HepG2 (cell line): ENCODE measurements around the gene PA2G4. TPM values are rescaled to one million over a fixed set of nuclear protein-coding genes. Genes with fewer than 3 reads are reported as not detected.

Experiments
- ATF6 ChIP-seq: sonication (generic); formaldehyde crosslinking; conservative IDR thresholded peaks from 2 replicates; pipeline ENCODE4 v1.4.0; 2020; ENCODE audit warnings: missing genetic modification reagents
- CBX2 ChIP-seq, 2 experiments: fragments of 200-600 bp in 1 of 2; sonication (generic); formaldehyde crosslinking in 1 of 2; IDR thresholded peaks; 2 replicates each; pipeline versions ENCODE4 v1.7.0 to v1.8.1; 2018 to 2022; ENCODE audit warnings: low read depth in 2 of 2, low read length in 1 of 2, mild to moderate bottlenecking in 1 of 2, missing genetic modification reagents in 1 of 2
- CEBPB ChIP-seq: IDR thresholded peaks from 2 replicates; pipeline ENCODE4 v1.6.1; 2011; ENCODE audit warnings: low read depth, low read length, improper control_type of control experiment, borderline replicate concordance
- ERF ChIP-seq: IDR thresholded peaks from 2 replicates; pipeline ENCODE4 v1.6.1; 2018; ENCODE audit warnings: missing biosample characterization, missing genetic modification reagents
- KDM3A ChIP-seq: IDR thresholded peaks from 2 replicates; pipeline ENCODE4 v1.6.1; 2018; ENCODE audit warnings: low read depth, missing compliant biosample characterization
- NR2C2 ChIP-seq: sonication (generic); formaldehyde crosslinking; IDR thresholded peaks from 2 replicates; pipeline ENCODE4 v1.4.0; 2020; ENCODE audit warnings: missing genetic modification reagents, mild to moderate bottlenecking, moderate library complexity, borderline replicate concordance
- SOX5 ChIP-seq: IDR thresholded peaks from 2 replicates; pipeline ENCODE4 v1.6.1; 2016; ENCODE audit warnings: borderline replicate concordance
- SYNCRIP ChIP-seq: fragments of 200-400 bp; formaldehyde crosslinking; IDR thresholded peaks from 2 replicates; pipeline ENCODE4 v1.6.1; 2018; ENCODE audit warnings: mild to moderate bottlenecking, low read depth, low read length; ENCODE audit not compliant: insufficient read depth
- ZNF33B ChIP-seq: sonication (generic); formaldehyde crosslinking; IDR thresholded peaks from 2 replicates; pipeline ENCODE4 v1.5.1; 2020; ENCODE audit warnings: mild to moderate bottlenecking, missing genetic modification reagents
- ZNF674 ChIP-seq: sonication (generic); formaldehyde crosslinking; IDR thresholded peaks from 2 replicates; pipeline ENCODE4 v1.5.0; 2020; ENCODE audit warnings: low read depth, mild to moderate bottlenecking, missing genetic modification reagents
- ZNF790 ChIP-seq: sonication (generic); formaldehyde crosslinking; IDR thresholded peaks from 2 replicates; pipeline ENCODE4 v1.8.0; 2022; ENCODE audit warnings: missing genetic modification reagents, mild to moderate bottlenecking, borderline replicate concordance
- polyA plus RNA-seq, 8 experiments: library from polyadenylated mRNA; depleted of rRNA in 3 of 8; stranded (reverse) in 7 of 8; unstranded in 1 of 8; fragments of >200 nt; fragmentation: Illumina TruSeq in 4 of 8; extraction: Trizol in 4 of 8; gene quantifications; 2 replicates each; pipeline versions ENCODE4 v1.2.1 to v1.2.3, GENCODE V29; 2011 to 2016; ENCODE audit warnings: low read depth in 4 of 8, missing spikeins in 1 of 8, mixed read lengths in 1 of 8; ENCODE audit not compliant: insufficient read depth in 1 of 8
- total RNA-seq, 5 experiments: library from RNA; depleted of rRNA; stranded (reverse); fragments of >200 nt; fragmentation: Illumina TruSeq; extraction: Trizol; gene quantifications; 2 replicates each; pipeline ENCODE4 v1.2.3, GENCODE V29; 2016; ENCODE audit warnings: low read depth in 1 of 5
- TF ChIP-seq, protein P1 (sequence below): sonication (generic); formaldehyde crosslinking; IDR thresholded peaks from 2 replicates; pipeline ENCODE4 v1.9.0; 2021; ENCODE audit warnings: mild to moderate bottlenecking, missing genetic modification reagents
- TF ChIP-seq, protein P2 (sequence below): sonication (generic); formaldehyde crosslinking; IDR thresholded peaks from 2 replicates; pipeline ENCODE4 v1.5.0; 2020; ENCODE audit warnings: missing genetic modification reagents
- TF ChIP-seq, protein P3 (sequence below): sonication (generic); formaldehyde crosslinking; IDR thresholded peaks from 2 replicates; pipeline ENCODE4 v1.5.1; 2020; ENCODE audit warnings: mild to moderate bottlenecking, missing genetic modification reagents, moderate library complexity

Gene PA2G4
- total and polyA plus RNA-seq, 2 of the 13 experiments (the other 11 are each of a cell fraction or from before 2014, with no cell fraction given), result 147 to 240 TPM

- TF ChIP-seq, protein P1, sequence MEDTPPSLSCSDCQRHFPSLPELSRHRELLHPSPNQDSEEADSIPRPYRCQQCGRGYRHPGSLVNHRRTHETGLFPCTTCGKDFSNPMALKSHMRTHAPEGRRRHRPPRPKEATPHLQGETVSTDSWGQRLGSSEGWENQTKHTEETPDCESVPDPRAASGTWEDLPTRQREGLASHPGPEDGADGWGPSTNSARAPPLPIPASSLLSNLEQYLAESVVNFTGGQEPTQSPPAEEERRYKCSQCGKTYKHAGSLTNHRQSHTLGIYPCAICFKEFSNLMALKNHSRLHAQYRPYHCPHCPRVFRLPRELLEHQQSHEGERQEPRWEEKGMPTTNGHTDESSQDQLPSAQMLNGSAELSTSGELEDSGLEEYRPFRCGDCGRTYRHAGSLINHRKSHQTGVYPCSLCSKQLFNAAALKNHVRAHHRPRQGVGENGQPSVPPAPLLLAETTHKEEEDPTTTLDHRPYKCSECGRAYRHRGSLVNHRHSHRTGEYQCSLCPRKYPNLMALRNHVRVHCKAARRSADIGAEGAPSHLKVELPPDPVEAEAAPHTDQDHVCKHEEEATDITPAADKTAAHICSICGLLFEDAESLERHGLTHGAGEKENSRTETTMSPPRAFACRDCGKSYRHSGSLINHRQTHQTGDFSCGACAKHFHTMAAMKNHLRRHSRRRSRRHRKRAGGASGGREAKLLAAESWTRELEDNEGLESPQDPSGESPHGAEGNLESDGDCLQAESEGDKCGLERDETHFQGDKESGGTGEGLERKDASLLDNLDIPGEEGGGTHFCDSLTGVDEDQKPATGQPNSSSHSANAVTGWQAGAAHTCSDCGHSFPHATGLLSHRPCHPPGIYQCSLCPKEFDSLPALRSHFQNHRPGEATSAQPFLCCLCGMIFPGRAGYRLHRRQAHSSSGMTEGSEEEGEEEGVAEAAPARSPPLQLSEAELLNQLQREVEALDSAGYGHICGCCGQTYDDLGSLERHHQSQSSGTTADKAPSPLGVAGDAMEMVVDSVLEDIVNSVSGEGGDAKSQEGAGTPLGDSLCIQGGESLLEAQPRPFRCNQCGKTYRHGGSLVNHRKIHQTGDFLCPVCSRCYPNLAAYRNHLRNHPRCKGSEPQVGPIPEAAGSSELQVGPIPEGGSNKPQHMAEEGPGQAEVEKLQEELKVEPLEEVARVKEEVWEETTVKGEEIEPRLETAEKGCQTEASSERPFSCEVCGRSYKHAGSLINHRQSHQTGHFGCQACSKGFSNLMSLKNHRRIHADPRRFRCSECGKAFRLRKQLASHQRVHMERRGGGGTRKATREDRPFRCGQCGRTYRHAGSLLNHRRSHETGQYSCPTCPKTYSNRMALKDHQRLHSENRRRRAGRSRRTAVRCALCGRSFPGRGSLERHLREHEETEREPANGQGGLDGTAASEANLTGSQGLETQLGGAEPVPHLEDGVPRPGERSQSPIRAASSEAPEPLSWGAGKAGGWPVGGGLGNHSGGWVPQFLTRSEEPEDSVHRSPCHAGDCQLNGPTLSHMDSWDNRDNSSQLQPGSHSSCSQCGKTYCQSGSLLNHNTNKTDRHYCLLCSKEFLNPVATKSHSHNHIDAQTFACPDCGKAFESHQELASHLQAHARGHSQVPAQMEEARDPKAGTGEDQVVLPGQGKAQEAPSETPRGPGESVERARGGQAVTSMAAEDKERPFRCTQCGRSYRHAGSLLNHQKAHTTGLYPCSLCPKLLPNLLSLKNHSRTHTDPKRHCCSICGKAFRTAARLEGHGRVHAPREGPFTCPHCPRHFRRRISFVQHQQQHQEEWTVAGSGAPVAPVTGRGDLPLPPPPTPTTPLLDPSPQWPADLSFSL (CRISPR knock-in tag), result no peak
- TF ChIP-seq, protein P2, sequence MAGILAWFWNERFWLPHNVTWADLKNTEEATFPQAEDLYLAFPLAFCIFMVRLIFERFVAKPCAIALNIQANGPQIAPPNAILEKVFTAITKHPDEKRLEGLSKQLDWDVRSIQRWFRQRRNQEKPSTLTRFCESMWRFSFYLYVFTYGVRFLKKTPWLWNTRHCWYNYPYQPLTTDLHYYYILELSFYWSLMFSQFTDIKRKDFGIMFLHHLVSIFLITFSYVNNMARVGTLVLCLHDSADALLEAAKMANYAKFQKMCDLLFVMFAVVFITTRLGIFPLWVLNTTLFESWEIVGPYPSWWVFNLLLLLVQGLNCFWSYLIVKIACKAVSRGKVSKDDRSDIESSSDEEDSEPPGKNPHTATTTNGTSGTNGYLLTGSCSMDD, result no peak
- TF ChIP-seq CEBPB (no peak), ZNF33B (CRISPR knock-in tag) (no peak), ZNF674 (CRISPR knock-in tag) (no peak), ATF6 (no peak), ZNF790 (CRISPR knock-in tag) (no peak; the same call in 1 of the 2 replicates), ERF (CRISPR knock-in tag) (no peak), CBX2 (IDR thresholded peaks at IDR 0.05; ENCODE audit: low read depth, low read length) (no peak), CBX2 (CRISPR knock-in tag; IDR thresholded peaks at IDR 0.05; ENCODE audit: low read depth) (no peak), SYNCRIP (no peak), SOX5 (CRISPR knock-in tag) (no peak), NR2C2 (peak; percentile 95), KDM3A (CRISPR knock-in tag) (no peak)
- TF ChIP-seq, protein P3, sequence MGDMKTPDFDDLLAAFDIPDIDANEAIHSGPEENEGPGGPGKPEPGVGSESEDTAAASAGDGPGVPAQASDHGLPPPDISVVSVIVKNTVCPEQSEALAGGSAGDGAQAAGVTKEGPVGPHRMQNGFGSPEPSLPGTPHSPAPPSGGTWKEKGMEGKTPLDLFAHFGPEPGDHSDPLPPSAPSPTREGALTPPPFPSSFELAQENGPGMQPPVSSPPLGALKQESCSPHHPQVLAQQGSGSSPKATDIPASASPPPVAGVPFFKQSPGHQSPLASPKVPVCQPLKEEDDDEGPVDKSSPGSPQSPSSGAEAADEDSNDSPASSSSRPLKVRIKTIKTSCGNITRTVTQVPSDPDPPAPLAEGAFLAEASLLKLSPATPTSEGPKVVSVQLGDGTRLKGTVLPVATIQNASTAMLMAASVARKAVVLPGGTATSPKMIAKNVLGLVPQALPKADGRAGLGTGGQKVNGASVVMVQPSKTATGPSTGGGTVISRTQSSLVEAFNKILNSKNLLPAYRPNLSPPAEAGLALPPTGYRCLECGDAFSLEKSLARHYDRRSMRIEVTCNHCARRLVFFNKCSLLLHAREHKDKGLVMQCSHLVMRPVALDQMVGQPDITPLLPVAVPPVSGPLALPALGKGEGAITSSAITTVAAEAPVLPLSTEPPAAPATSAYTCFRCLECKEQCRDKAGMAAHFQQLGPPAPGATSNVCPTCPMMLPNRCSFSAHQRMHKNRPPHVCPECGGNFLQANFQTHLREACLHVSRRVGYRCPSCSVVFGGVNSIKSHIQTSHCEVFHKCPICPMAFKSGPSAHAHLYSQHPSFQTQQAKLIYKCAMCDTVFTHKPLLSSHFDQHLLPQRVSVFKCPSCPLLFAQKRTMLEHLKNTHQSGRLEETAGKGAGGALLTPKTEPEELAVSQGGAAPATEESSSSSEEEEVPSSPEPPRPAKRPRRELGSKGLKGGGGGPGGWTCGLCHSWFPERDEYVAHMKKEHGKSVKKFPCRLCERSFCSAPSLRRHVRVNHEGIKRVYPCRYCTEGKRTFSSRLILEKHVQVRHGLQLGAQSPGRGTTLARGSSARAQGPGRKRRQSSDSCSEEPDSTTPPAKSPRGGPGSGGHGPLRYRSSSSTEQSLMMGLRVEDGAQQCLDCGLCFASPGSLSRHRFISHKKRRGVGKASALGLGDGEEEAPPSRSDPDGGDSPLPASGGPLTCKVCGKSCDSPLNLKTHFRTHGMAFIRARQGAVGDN (CRISPR knock-in tag), result peak; percentile 79
Observed at GRCh38 chr12:56152132-56152755, 47.9 kb downstream of the PA2G4 start, which contains the start of gene MYL6B (continued).
